ENCODE results near the gene AASDH. TPM values are rescaled to one million over a fixed set of nuclear protein-coding genes. Genes with fewer than 3 reads are reported as not detected.

Gene AASDH
- total RNA-seq, 1 donor from 2014 or later = 11.0 TPM

DNA sequence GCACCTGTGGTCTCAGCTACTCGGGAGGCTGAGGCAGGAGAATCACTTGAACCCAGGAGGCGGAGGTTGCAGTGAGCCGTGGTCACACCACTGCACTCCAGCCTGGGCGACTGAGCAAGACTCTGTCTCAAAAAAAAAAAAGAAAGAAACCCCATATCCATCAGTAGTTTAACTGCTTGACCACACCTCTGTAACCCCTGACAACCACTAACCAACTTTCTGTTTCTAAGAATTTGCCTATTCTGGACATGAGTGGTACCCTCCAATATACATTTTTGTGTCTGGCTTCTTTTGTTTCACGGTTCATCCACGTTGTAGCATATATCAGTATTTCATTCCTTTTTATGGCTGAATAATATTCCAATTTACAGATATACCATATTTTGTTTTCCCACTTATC is 39.0 kb upstream of the AASDH start:
- DNase-seq (ENCODE audit: low read depth) = no peak
- no peak overlapping the region for H3K4me3 ChIP-seq (ENCODE audit: low read depth, low read length)
- TF ChIP-seq CTCF (conservative IDR thresholded peaks at IDR 0.05; ENCODE audit: low read depth, low read length) = no peak

DNA sequence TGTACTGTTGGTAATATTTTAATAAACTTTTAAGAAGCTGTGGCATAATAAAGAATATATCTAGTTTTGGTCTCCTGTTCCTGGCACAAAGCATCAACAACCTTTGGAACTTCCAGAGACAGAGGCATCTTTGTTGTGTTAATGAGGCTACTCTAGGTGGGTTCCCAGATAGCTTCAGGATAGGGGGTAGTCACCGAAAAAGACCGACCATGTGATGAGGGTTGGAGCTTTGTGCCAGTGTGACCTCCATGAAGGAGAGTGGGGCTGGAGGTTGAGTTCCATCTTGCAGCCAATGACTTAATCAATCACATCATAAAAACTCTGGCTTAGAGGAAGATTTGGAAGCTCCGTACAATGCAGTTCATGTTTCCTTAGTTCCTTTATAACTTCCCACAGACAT is 38.2 kb upstream of the AASDH start:
- no peak for DNase-seq (ENCODE audit: low read depth)
- no peak for TF ChIP-seq CTCF (conservative IDR thresholded peaks at IDR 0.05; ENCODE audit: low read depth, low read length)
- H3K4me3 ChIP-seq (ENCODE audit: low read depth, low read length) = no peak overlapping the region

GRCh38 chr4:56424697-56425514 is 37.6 kb upstream of the AASDH start:
- peak; percentile 73 for TF ChIP-seq CTCF (conservative IDR thresholded peaks at IDR 0.05; ENCODE audit: low read depth, low read length)
- DNase-seq (ENCODE audit: low read depth) = no peak
- no peak overlapping the region for H3K4me3 ChIP-seq (ENCODE audit: low read depth, low read length)

DNA sequence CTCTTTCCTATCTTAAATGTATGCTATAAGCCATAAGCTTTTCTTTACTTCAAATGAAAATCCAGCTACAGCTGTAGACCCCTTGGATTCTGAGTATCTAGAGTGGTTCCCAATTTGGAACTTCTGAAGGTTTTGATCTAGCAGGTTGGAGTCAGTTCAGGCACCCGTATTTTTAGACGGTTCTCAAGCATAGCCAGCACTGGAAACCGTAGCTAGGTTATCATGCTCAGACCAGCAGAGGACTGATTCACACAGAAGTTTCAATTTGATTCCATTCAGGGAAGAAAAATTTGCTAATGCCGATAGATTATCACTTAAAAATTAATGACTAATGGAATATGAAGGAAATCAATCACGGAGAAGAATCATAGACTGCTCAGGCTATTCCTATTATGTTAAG is 36.9 kb upstream of the AASDH start:
- no peak for DNase-seq (ENCODE audit: low read depth)
- no peak for TF ChIP-seq CTCF (conservative IDR thresholded peaks at IDR 0.05; ENCODE audit: low read depth, low read length)
- H3K4me3 ChIP-seq (ENCODE audit: low read depth, low read length) = no peak overlapping the region

- no peak overlapping the region for H3K4me3 ChIP-seq (ENCODE audit: low read depth, low read length)
- DNase-seq (ENCODE audit: low read depth) = no peak
- no peak for TF ChIP-seq CTCF (conservative IDR thresholded peaks at IDR 0.05; ENCODE audit: low read depth, low read length)
Measured at GRCh38 chr4:56417396-56417795, 30.1 kb upstream of the AASDH start.

DNA sequence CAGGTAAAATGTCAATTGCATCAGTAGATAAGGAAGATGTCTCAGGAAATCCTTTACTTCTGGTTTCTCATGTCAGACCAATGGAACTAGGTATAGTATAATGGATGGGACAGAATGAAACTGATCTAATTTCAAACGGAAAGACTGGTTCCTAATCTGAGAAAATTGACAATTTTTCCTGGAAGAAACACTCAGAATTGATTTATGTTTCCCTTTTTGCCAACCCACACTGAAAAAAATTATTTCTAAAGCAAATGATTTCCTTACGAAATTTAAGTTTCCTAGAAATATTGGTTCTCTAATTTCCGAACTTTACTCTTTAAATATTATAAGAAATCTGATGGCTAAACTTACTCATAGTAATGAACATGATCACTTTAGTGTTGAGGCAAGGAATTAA is 29.1 kb upstream of the AASDH start:
- H3K4me3 ChIP-seq (ENCODE audit: low read depth, low read length) = no peak overlapping the region
- DNase-seq (ENCODE audit: low read depth) = no peak
- TF ChIP-seq CTCF (conservative IDR thresholded peaks at IDR 0.05; ENCODE audit: low read depth, low read length) = no peak

GRCh38 chr4:56414135-56414670 is 26.9 kb upstream of the AASDH start:
- H3K4me3 ChIP-seq (ENCODE audit: low read depth, low read length) = peak overlapping the region; percentile 15
- no peak for DNase-seq (ENCODE audit: low read depth)
- TF ChIP-seq CTCF (conservative IDR thresholded peaks at IDR 0.05; ENCODE audit: low read depth, low read length) = no peak
